Fibroblast of skin of scalp (primary cell): ENCODE results near the gene SFMBT2.

Experiments used
- DNase-seq: peaks from one replicate; pipeline ENCODE4 v3.0.0-alpha.2; 2013

SFMBT2 gene

GRCh38 chr10:7363700-7364099, 47.1 kb downstream of the SFMBT2 start:
- no peak for DNase-seq

- peak; percentile 13 for DNase-seq
Measured at GRCh38 chr10:7362471-7362870, 48.4 kb downstream of the SFMBT2 start.

GRCh38 chr10:7361316-7361715, 49.5 kb downstream of the SFMBT2 start:
- no peak for DNase-seq

- DNase-seq = no peak
Measured at GRCh38 chr10:7359954-7360353, 50.9 kb downstream of the SFMBT2 start.

- DNase-seq = no peak
Measured at GRCh38 chr10:7359356-7359755, 51.5 kb downstream of the SFMBT2 start.

- no peak for DNase-seq
Measured at GRCh38 chr10:7357193-7357592, 53.6 kb downstream of the SFMBT2 start.

- DNase-seq = peak; percentile 22
Measured at GRCh38 chr10:7354330-7355047, 56.3 kb downstream of the SFMBT2 start.

GRCh38 chr10:7351894-7352293, 58.9 kb downstream of the SFMBT2 start:
- no peak for DNase-seq

- no peak for DNase-seq
Measured at GRCh38 chr10:7350541-7351195, 60.2 kb downstream of the SFMBT2 start.

GRCh38 chr10:7345717-7346116, 65.1 kb downstream of the SFMBT2 start:
- DNase-seq = no peak

- DNase-seq = no peak
Measured at GRCh38 chr10:7343040-7343439, 67.8 kb downstream of the SFMBT2 start.

GRCh38 chr10:7340179-7340874, 70.5 kb downstream of the SFMBT2 start:
- no peak for DNase-seq

- no peak for DNase-seq
Measured at GRCh38 chr10:7339510-7339909, 71.3 kb downstream of the SFMBT2 start.

GRCh38 chr10:7338469-7338868, 72.4 kb downstream of the SFMBT2 start:
- DNase-seq = no peak

- DNase-seq = no peak
Measured at GRCh38 chr10:7337431-7338171, 73.2 kb downstream of the SFMBT2 start.

- DNase-seq = no peak
Measured at GRCh38 chr10:7335977-7336376, 74.9 kb downstream of the SFMBT2 start.

GRCh38 chr10:7334642-7334964, 76.2 kb downstream of the SFMBT2 start:
- DNase-seq = no peak

- DNase-seq = no peak
Measured at GRCh38 chr10:7333961-7334641, 76.7 kb downstream of the SFMBT2 start.

GRCh38 chr10:7329219-7329618, 81.6 kb downstream of the SFMBT2 start:
- DNase-seq = no peak

GRCh38 chr10:7327885-7328284, 82.9 kb downstream of the SFMBT2 start:
- DNase-seq = no peak

- DNase-seq = no peak
Measured at GRCh38 chr10:7322623-7323022, 88.2 kb downstream of the SFMBT2 start.

GRCh38 chr10:7320072-7320471, 90.8 kb downstream of the SFMBT2 start:
- DNase-seq = no peak

- no peak for DNase-seq
Measured at GRCh38 chr10:7319632-7320031, 91.2 kb downstream of the SFMBT2 start.
